ENCODE data around the gene ASPDH. TPM values are rescaled to one million over a fixed set of nuclear protein-coding genes. Genes with fewer than 3 reads are reported as not detected.
A peak's percentile ranks its signal among the peaks of the same experiment; 100 is the strongest.

The ASPDH gene
- total RNA-seq, 1 donor from 2014 or later: not detected

DNA sequence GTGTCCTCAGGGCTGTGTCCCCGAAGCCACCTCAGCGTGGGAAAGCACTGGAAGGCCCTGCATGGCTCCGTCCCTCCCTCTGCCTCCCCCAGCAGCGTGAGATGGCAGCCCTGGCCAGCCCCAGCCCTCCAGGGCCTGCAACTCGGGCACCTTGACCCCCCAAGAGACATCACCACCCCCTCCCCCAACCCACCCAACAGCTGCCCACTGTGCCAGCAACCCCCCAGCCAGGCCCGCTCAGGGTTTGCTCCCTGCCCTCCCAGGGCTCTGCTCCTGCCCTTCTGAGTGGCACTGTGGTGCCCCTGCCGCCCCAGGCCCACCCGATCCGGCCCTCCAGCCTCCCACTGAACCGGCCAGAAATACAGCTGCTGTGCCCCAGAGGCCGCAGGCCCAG, 1.5 kb upstream of the ASPDH start:
- DNase-seq (ENCODE audit: low spot score): no peak

DNA sequence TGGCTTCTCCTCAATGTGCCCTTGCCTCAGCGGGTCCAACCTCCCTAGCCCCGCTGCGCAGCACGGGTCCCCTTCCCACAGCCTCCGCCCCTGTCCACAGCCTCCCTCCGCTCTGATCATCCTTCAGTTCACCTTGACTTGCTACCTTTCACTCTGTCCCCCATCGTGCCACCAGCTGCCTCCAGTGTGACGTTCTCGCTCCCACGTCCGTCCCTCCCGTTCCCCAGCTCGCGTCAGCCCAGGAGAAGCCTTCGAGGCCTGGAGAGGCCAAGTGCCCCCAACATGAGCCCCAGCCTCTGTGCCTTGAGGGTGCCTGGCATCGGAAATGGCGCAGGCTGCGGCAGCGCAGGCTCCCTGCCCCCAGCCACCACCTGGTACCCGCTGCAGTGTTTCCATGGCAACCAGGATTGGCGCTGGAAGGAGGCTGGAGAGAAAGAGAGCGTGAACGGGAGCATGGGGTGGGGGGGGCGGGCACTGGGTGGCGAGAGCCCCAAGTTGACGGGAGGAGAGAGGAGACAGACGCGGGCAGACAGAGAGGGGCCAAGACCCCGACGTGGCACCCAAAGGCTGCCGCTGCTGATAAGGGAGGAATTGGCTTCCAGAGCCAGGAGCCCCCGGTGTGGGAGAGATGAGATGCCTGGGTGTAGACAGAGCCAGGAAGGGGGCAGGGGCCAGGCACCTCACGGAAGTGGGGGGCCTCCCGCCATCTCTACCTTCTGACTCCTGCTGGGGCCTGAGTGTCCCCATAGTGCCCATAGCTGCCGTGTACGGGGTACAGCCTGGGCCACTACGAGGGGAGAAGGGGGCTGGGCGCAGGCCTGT, 844 bp upstream of the ASPDH start:
- no peak for DNase-seq (ENCODE audit: low spot score)

- DNase-seq (ENCODE audit: low spot score): no peak
These were observed 541 bp downstream of the ASPDH start for GRCh38 chr19:50512999-50513745.

- no peak for DNase-seq (ENCODE audit: low spot score)
These were observed 1.4 kb downstream of the ASPDH start for GRCh38 chr19:50512112-50512998.

GRCh38 chr19:50511069-50511822, 2.5 kb downstream of the ASPDH start, which contains the start of gene JOSD2:
Gene JOSD2, minus strand, starts transcription at chr19:50511191. Its CDS starts 760 bp downstream, at chr19:50510431.
- peak; percentile 100 for DNase-seq (ENCODE audit: low spot score)

GRCh38 chr19:50510700-50511068, 3.0 kb downstream of the ASPDH start:
- no peak for DNase-seq (ENCODE audit: low spot score)

- no peak for DNase-seq (ENCODE audit: low spot score)
These were observed 3.5 kb downstream of the ASPDH start for GRCh38 chr19:50510121-50510670.

GRCh38 chr19:50509366-50509765, 4.3 kb downstream of the ASPDH start:
- DNase-seq (ENCODE audit: low spot score): no peak

GRCh38 chr19:50508843-50509190, 4.9 kb downstream of the ASPDH start:
- DNase-seq (ENCODE audit: low spot score): no peak

DNA sequence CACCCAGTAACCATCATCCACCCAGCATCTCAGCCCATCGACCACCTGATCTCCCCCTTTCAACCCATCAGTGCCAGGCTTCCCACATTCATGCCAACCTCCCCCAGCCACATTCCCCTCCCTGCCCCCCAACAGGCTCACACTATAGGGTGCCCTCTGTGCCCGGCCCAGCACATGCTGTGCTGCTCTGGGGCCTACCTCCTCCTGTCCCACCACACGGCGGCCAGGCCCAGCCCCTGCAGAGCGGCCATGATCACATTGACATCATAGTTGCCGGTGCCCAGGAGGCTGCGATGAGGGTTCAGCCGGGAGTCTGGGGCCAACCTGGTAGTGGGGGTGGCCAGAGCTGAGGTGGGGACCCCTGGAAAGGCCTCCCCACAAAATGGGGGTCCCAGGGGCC, 6.3 kb downstream of the ASPDH start:
- no peak for DNase-seq (ENCODE audit: low spot score)

DNA sequence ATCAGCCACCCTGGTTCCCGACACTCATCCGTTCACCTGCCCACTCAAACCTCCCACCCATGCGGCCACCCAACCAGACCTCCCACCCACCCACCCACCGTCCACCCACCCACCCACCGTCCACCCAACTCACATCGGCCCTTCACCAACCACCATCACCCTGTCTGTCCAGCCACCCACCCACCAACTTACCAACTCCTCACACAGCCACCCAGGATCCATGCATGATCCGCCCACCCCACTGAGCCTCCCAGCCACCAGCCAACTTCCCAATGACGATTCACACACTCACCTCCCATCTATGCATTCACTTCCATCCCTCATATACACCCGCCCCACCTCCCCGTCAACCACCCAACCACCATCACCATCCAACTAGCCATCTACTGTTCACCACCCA, 7.0 kb downstream of the ASPDH start:
- no peak for DNase-seq (ENCODE audit: low spot score)

- DNase-seq (ENCODE audit: low spot score): no peak
These were observed 7.7 kb downstream of the ASPDH start for GRCh38 chr19:50505856-50506611.

- no peak for DNase-seq (ENCODE audit: low spot score)
These were observed 11.9 kb downstream of the ASPDH start for GRCh38 chr19:50501568-50502475.

- DNase-seq (ENCODE audit: low spot score): no peak
These were observed 12.5 kb downstream of the ASPDH start for GRCh38 chr19:50501186-50501567.

- DNase-seq (ENCODE audit: low spot score): no peak
These were observed 13.0 kb downstream of the ASPDH start for GRCh38 chr19:50500753-50501151.

GRCh38 chr19:50500060-50500752, 13.5 kb downstream of the ASPDH start:
- DNase-seq (ENCODE audit: low spot score): no peak

- no peak for DNase-seq (ENCODE audit: low spot score)
These were observed 15.3 kb downstream of the ASPDH start for GRCh38 chr19:50498219-50499056.

- DNase-seq (ENCODE audit: low spot score): no peak
These were observed 16.7 kb downstream of the ASPDH start for GRCh38 chr19:50497022-50497405.

All from umbilical cord (tissue), 2 donors.